Loucy (cell line): ENCODE measurements around the gene EXOSC2.

Experiments used
- CTCF ChIP-seq: fragments of 200-600 bp; sonication (generic); conservative IDR thresholded peaks from 2 replicates; pipeline ENCODE4 v1.5.1; 2014; ENCODE audit warnings: mild to moderate bottlenecking, antibody characterized with exemption, low read length
- EZH2phosphoT487 ChIP-seq: fragments of 200-600 bp; IDR thresholded peaks from 2 replicates; pipeline ENCODE4 v1.6.1; 2018; ENCODE audit warnings: antibody characterized with exemption, mild to moderate bottlenecking, moderate library complexity, borderline replicate concordance

GRCh38 chr9:130666393-130667119 lies 27.0 kb upstream of the EXOSC2 start:
- TF ChIP-seq CTCF: no peak
- TF ChIP-seq EZH2phosphoT487: no peak
